T-helper 2 cell (primary cell): ENCODE data around the gene SMCHD1.

Experiments used
- DNase-seq, 5 experiments: peaks; one replicate each; pipeline versions ENCODE4 v3.0.0 to v3.0.0-alpha.2; 2012 to 2022

The SMCHD1 gene

GRCh38 chr18:2853926-2854664, 198.6 kb downstream of the SMCHD1 start:
- DNase-seq: no peak
